HG03378 (cell line): ENCODE results near the gene ZFR.
"Not testable (repeated sequence)": the region's sequence is repeated elsewhere in the genome, so short reads cannot be mapped to it uniquely, and the experiment has no call there.

ENCODE experiments used
- ATAC-seq: cut with Tn5 transposase; IDR thresholded peaks from one replicate; pipeline ENCODE4 v1.9.1; 2021; ENCODE audit warnings: mild to moderate bottlenecking, moderate library complexity; ENCODE audit not compliant: unreplicated experiment

Gene ZFR

GRCh38 chr5:32452316-32452715 lies 7.8 kb upstream of the ZFR start:
- not testable (repeated sequence) for ATAC-seq

DNA sequence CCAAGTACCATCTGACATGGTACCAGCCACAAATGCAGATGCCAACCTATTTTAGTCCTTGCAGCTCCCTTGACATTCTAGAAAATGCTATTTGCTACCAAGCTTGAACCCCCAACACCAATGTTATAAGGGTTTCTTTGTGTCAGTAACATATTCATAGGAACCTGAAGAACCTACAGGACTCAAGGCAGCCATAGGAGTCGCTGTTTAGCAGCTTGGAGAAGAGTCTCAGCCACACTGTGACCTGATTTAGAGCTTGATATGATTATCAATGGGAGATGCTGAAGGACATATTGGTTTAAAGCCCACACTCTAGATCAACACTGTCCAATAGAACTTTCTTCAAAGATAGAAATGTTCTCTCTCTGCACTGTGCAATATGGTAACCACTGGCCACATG lies 6.4 kb upstream of the ZFR start:
- no peak for ATAC-seq

DNA sequence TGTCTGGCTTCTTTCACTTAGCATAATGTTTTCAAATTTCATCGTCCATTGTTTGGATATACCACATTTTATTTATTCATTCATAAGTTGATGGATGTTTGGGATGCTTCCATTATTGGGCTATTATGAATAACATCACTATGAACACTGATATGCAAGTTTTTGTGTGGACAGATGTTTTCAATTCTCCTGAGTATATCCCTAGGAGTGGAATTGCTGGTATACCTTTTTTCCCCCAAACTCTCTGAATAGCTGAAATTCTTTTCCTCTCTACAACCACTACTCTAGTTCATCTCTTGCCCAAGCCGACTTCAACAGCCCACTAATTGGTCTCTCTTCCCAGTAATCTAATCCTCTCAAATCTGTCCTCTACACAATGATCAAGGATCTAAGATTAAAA lies 4.7 kb upstream of the ZFR start:
- no peak for ATAC-seq

DNA sequence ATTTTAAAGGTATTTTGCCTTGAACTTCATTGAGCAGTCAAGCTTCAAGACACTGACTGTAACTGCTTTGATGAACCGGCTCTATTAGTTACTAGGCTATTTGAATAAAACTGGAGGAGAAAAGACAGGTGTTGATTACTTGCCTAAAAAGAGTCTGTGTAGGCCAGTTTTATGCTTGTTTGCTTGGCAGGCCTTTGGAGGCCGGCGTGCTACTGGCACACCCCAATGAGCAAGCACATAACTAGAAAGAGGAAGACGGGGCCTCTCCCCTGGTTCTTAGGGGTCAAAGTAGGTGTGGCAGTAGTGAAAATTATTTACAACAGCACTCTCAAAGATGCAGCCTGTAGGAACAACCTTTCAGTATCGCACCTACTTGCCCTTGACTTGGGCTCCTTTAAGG lies 2.1 kb upstream of the ZFR start:
- ATAC-seq: no peak

GRCh38 chr5:32445831-32446614 lies 1.5 kb upstream of the ZFR start:
- ATAC-seq: no peak

DNA sequence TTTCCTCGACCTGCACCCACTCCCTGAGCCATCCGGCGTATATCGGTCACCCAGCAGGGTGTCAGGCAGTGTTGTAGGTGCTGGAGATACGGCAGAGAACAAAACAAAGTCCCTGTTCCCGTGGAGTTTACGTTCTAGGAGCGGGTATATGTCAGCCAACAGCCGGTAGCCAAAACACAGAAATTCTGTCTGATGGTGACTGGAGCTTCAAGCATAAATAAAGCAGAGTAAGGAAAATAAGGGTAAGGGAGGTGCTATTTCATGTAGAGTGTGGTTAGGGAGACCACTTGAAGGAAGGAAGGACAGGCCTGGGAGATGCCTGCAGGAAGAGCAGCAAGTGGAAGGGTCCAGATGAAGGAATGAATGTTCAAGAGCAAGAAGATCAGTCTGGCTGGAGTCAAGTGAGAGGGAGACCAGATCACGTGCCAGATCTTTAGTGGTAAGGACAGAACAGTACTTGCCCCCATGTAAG lies 783 bp upstream of the ZFR start:
- ATAC-seq: no peak

GRCh38 chr5:32443541-32444430 lies 754 bp downstream of the ZFR start:
- ATAC-seq: peak; percentile 16

DNA sequence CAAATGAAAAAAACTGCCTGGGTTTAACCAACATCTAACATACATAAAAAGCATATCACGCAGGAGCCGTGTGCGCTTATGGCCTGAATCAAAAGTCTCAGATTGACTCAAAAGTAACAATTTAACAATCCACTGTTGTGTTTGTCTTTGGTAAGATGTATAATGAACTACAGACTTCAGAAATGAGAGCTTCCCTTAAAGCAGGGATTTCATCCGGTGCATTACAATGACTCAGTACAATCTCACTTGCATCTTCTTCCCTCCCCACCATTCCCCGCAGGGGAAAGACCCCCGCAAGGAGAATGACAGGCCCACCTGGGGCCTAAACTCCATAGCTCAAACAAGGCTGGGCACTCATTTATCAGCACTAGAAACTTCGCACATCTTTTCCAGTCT lies 1.4 kb downstream of the ZFR start:
- ATAC-seq: peak; percentile 57

- no peak for ATAC-seq
Observed at GRCh38 chr5:32439086-32439642, 5.4 kb downstream of the ZFR start.

DNA sequence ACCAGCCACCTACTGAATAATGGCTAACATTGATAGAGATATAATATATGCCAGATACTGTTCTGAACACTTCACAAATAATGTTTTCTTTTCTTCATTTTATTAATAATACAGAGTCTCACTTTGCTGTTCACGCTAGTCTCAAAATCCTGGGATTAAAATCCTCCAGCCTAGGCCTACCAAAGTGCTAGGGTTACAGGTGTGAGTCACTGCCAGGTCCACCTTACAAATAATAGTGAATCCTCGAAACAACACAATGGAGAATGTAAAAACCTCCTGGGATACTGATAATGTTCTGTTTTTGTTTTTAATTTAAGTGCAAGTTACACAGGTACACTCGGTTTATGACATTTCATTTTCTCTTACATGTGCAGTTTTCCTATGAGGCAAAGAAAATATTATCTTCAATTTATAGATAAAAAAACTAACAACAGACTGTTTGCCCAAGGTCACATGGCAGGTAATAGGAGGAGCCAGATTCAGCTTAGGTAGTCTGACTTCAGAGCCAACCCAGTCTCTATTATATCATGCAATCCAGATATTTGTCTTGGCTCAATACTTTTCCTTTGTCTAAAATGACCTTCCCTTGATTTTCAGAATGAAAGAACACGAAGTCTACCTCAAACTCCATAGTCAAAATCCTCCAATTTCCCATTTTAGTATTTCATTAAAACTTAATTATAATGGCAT lies 7.8 kb downstream of the ZFR start:
- ATAC-seq: no peak

DNA sequence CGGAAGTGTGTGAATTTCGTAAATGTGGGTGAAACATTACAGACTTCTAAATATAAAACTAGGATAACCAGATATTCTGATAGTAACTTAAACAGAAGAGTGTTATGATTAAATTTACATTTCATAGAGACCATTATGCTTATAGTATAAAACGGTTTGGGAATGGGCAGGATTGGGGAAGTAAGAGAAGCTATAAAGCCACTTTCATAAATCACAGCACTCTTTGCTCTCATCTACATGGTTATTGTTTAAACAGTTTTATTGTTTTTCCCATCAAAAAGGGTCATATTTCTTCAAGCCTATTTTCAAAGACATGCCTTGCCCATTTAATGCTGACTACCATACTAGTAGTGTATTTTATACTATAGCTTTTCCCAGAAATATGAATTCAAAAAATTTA lies 9.2 kb downstream of the ZFR start:
- no peak for ATAC-seq

DNA sequence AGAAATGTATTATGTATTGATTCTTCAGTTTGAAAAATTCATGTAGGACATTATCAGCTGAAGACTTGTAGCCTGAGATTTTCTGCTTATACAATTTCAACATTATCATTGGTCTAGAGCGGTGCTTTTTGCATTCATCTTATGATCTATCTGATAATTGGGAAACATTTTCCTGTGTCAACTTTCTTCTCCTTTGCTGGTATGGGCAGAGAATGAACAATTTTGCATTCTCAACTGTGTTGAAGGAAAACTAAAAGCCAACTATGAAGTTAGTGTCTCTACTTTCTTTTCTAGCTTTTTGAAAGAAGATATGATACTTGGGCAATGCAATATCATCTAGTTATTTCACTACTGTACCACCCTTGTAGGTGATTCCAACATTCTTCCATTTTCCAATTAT lies 10.3 kb downstream of the ZFR start:
- no peak for ATAC-seq

- ATAC-seq: no peak
Observed at GRCh38 chr5:32432633-32433032, 11.9 kb downstream of the ZFR start.

- not testable (repeated sequence) for ATAC-seq
Observed at GRCh38 chr5:32430825-32431224, 13.7 kb downstream of the ZFR start.

DNA sequence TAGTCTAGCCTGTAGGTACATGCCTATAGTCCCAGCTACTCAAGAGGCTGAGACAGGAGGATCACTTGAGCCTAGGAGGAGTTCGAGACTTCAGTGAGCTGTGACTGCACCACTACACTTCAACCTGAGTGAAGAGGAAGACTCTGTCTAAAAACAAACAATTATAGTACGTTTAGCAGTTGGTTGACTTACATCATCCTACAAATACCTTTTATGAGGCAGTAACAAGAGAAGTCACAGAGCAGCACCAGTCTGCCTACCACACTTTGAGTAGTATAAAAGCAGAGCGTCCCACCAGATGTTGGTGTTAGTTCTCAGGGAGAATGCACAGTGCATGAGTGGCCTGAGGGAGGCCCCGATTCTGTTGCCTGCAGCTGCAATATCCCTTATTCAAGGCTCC lies 16.1 kb downstream of the ZFR start:
- ATAC-seq: no peak

DNA sequence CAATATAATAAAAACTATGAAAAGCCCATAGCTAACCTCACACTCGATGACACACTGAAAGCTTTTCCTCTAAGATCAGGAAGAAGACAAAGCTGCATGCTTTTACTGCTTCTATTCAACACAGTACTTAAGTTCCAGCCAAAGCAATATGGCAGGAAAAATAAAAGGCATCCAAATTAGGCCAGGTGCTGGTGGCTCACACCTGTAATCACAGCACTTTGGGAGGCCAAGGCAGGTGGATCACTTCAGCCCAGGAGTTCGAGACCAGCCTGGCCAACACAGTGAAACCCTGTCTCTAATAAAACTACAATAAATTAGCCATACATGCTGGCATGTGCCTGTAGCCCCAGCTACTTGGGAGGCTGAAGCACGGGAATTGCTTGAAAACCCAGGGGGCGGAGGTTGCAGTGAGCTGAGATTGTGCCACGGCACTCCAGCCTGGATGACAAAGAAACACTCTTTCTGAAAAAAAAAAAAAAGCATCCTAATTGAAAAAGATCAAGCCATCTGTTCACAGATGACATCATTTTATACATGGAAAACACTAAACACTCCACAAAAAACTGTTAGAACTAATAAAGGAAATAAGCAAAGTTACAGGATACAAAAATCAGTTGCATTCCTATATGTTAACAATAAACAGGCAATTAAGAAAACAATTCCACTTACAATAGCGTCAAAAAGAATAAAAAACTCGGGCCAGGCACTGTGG lies 17.9 kb downstream of the ZFR start:
- ATAC-seq: no peak

DNA sequence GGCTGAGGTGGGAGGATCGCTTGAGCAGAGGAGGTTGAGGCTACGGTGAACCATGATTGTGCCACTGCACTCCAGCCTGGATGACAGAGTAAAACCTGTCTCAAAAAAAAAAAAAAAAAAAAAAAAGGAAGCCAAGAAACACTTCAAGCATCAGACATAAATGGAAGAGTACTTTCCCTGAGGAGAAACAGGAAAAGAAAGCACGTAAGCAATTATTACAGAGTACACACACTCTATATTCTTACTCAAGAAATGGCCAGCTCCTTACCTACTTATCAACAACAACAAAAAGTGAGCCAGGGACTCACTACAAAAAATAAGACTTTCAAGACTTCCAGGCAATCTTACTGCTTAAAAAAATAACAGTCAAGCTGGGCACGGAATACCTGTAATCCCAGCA lies 21.8 kb downstream of the ZFR start:
- ATAC-seq: no peak

DNA sequence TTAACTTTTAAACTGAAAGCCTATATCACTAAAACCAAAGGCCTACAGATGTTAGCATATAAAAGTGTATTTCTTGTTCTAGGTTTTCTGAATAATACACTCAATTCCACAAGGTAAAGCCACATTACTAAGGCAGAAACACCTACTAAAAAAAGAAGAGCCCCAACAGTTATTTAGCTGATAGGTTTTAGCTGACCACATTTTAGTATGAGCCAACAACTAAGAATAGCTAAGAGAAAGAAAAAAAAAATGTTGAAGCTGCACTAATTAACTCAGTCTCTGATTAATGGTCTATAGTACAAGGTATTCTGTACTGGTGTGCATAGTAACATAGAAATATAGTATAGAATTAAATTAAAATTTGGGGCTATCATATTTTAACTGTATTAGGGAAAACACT lies 23.5 kb downstream of the ZFR start:
- ATAC-seq: peak; percentile 47

GRCh38 chr5:32420506-32420905 lies 24.0 kb downstream of the ZFR start:
- ATAC-seq: no peak

DNA sequence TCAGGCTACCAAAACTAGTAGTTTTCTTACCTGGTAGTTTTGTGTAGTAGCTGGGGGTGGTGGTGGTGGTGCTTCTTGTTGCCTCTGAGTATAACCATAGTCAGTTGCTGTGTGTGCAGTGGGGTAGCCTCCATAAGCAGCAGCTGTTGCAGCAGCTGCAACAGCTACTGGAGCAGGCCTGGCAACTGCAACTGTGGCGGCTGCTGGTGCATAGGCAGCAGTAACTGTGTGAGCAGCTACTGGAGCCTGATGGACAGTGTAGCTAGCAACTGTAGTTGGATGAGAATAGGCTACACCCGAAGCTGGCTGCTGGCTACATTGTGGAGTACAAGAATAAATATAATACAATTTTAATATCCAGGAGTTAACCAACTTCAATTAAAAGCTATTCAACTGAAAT lies 24.7 kb downstream of the ZFR start:
- no peak for ATAC-seq
